GM19455 (cell line): Measurements from ENCODE around the gene BFSP2.

Experiments used
- ATAC-seq: cut with Tn5 transposase; IDR thresholded peaks from one replicate; pipeline ENCODE4 v1.9.1; 2021; ENCODE audit not compliant: unreplicated experiment

BFSP2 gene

DNA sequence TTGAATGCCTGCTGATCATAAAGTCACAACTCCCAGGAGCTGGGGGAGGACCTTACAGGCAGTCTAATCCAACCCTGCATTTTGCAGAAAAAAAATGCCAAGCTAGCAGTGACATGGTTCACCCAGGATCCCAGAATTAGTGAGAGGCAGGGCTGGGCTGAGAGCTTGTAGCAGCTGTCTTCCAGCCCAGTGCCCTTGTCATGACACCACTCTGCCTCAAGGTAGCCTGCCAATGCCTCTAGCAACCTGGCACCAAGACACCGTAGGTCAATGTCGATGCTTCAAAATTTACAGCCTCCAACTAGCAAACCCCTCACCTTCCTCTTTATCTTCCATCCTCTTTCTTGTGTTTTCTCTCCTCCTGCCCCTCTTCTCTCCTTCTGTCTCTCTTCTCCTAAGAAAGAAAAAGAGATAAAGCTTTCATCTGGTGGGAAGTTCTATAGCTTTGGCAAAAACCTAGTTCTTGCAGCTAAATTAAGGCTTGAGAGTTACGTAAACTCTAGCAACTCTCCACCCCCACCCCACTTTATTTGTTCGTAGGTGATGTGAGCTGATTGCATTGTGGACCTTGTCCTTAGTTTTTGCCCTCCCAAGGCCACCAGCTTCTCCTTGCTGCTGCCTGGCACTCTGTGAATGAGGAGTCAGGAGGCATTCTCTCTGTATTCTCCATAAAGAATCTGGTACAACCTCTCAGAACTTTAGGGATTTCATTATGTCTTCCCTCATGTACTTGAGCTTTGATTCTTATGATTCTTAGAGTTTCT lies 18.3 kb upstream of the BFSP2 start:
- ATAC-seq, result no peak

DNA sequence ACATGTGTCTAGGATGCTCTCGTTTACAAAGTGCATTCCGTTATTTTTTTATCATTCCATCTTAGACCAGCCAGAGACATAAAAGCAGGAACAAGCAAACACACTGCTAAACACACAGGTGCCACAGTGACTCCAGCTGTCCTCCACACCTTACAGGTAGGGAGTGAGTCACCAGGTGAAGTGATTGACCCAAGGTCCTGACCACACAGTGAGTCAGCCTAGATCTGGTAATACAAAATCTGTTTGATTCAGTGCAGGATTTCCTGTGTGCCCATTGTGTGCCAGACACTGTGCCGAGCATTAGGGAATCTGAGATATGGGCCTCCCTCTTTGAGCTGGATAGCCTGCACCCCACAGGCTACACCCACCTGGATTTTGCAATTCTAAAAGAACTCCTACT lies 16.7 kb upstream of the BFSP2 start:
- no peak for ATAC-seq

DNA sequence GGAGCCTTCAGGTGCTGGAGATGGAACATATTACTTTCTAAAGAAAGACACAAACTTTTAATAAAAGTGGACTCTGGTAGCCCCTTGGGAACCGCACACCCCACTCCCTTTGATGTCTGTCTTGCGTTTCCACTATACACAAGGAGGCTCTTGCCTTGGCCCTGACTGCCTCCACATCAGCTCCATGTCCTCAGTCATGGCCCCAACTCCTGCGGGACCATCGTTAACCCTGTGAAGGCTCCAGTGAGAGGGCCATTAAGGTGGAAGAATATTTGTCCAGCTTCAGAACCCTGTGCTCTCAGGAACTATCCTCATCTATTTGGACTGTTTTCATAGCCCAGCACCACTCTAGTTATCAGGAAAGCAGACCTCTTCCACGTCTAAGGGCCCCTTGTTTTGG lies 16.1 kb upstream of the BFSP2 start:
- ATAC-seq, result no peak

DNA sequence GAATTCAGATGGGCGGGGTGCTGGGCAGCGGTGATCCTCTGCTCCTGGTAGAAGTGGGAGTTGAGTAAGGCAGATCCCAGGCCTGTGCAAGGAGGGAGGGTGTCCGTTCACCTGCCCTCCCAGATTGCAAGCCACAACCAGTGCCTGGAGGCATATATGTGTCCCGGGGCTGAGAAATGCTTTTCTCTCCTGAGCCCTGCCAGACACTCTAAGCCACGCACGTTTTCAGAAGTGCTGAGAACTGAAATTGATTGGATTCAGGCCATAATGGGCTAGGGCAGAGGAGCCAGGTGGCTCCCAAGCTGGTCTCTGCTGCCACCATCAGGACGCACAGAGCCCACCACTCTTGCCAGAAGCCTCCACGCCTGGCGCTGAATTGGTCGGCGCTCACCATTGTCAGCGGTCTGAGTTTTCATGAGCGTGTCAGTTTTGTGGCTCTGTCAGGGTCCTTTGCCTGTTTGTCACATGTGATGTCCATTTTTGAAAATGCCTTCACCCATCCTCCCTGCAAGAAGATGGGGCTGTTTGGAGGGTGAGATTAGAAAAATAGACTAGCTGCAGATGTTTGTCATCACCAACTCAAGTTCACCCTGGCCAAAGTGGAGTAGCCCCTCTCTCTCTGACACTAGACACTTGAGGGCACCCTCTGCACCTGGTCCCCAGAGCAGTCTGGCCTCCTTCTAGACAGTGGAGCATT lies 15.4 kb upstream of the BFSP2 start:
- no peak for ATAC-seq

DNA sequence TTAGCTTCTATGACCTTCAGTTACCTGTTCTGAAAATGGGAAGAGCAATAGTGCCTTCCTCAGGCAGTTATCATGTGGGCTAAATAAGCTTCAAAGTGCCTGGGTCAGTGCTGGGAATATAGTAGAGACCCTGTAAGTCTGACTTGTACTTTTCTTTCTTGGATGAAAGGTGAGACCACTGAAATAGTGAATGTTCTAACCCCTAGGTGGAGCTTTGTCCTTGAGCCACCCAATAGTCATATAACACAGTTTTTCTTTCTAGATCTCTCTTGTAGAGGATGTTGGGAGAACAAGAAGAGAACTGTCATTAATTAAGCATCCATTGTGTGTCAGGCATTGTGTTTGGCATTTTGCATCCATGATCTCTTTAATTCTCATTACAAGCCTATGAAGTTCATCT lies 13.0 kb upstream of the BFSP2 start:
- ATAC-seq, result no peak

DNA sequence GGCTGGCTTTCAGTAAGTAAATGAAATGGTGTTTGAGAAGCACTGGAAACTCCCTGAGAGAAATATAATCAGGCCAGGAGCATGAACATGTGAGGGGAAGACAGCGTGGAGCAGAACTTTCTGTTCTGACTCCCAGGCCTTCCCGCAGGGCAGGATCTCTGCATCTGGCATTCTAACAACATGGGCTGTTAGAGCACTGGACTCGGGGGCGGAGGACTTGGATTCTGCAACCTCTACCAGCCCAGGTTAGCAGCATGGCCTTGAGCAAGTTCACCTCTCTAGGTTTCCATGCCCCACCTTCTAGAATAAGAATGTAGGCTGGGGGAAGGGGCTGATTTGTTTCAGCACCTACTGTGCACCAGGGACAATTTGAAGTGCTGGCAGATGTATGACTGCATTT lies 12.5 kb upstream of the BFSP2 start:
- ATAC-seq, result no peak

DNA sequence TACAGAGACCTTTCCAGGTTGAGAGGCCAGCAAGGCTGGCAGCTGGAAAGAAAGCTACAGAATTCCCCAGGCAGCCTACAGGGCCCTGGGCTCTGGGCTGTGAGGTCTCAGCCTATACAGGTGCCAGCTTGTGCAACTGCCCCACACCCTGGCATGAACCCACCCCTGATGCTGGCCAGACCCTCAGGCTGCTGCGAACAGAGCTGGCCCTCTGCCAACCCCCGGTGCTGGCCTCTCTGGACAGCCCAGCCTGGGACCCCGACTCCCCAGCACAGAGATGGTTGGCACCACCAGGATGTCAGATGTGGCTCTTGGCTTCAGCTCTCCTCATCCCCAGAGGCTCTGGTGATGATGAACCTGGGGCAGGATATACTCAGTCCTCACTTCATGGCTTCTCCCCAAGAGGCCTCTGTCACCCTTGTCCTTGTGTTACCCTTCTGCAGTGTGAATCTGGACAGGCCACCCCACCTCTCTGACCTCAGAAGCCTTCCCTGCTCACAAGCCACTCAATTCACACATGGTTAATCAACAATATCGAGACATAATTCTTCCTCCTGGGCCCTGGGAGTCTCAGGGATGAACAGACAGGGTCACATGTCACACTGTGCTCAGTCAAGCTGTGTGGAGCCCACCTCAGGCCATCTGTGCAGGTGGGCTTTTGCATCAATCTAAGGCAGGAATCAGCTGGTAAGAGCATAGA lies 11.0 kb upstream of the BFSP2 start:
- ATAC-seq, result no peak

DNA sequence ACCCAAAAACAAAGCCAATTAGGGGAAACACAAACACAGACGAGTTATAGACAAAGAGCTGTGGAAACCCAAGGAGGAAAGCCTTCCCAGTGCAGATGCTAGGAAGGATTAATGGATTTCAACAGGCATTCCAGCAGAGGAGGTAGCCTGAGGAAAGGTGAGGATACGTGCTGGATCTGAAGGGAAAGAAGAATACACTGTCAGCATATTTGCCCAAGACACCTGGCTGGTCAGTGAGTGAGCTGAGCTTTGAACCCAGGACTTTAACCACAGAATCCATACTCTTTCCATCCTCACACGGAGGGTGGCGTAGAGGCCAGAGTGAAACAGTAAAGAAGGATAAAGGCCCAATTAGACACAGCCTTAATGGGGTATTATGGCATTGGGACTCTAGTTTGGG lies 9.1 kb upstream of the BFSP2 start:
- no peak for ATAC-seq

DNA sequence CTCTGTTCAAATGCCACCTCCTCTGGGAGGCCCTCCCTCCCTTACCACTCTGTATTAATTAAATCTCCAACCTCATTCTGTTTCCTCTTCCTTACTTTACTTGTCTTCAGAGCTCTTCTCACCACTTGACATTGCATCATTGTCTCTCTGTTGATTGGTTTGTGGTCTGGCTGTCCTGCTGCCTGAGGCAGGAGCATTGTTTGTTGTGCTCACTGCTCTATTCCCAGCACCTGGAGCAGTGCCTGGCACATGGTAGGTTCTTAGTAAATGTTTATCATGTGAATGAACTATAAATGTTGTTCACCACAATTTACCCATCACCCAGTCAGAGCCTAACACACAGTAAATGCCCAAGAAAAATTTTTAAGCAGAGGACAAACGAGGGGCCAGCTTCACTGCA lies 6.7 kb upstream of the BFSP2 start:
- no peak for ATAC-seq

DNA sequence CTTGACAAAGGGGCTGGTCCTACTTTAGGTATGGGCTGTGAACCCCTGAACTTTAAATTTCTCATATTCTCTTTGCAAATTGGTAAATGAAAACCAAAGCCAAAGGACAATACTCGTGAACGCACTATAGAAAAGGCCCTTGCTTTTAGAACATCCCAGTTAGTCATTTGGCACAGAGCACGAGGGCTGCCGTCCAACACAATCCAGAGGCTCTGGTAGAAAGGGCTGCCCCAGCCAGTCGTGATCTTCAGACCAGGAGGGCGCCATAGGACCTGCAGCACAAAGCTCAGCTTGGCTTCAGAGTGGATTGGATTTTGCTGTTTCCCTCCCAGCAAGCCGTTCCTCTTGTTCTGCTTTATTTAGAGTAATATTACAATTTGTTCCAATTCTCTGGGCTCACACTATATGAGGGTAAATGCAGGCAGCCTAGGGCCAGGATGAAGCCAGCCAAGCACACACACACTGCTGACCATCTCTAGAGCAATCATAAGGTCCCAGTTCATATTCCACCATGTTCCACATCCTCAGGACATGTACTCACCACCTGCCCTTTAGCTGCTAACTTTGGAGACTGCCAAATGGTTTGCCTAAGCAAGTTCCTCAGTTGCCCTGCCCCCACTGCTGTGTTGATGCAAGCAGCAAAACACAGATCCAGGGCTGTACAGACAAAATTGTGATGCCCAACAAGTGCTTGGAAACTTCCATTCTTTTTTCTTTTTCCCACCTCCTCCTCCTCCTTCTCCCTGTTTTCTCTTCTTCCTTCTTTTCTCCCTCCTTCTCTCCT lies 6.0 kb upstream of the BFSP2 start:
- no peak for ATAC-seq

DNA sequence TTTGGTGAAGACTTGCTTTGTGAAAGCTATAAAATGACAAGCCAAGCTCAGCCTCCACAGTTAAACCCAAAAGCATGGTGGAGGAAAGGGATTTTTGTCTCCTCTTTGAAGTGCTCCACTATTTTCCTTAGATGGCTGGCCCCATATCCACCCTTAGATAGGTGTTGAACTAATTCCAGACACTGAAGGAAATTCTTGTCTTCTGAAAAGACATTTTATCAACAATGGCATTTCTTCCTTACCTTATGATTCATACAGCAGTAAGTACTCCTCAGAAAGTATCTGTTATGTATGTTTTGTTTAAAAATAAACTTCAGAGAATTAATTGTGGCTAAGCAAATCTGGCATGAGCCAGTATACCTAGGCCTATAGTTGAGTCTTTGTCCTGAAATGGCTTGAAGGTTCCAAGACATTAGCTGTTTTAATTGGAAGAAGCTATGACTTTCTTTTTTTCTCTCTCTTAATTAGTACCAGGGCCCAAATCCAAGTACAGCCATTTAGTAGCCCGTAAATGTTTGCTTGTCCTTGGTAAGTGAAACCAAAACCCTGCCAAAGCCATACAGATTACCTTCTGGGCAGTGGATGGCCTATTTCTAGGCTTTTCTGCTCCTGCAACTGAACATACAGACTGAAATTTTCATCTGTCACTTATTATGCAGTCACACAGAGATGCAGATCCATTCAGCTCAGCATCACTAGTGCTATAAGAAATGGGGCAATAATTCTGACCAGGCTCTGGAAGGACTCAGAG lies 5.1 kb upstream of the BFSP2 start:
- no peak for ATAC-seq

DNA sequence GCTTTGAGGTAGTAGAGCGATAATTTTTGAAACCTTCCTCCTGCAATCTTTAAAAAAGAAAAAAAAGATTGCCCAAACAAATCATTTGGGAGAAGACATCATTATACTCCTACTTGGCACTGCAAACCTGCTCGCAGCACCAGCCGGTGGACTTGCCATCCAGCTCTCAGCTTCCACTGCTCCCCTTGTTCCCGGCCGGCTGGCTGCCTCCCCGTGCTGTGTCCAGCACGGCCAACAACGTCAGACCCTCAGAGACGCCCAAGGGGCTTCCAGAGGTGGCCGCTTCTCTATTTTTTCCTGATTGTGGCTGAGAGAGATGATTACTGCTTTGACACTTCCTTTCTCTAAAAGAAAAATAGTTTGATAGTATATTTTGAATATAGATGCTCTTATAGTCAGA lies 3.0 kb upstream of the BFSP2 start:
- no peak for ATAC-seq

DNA sequence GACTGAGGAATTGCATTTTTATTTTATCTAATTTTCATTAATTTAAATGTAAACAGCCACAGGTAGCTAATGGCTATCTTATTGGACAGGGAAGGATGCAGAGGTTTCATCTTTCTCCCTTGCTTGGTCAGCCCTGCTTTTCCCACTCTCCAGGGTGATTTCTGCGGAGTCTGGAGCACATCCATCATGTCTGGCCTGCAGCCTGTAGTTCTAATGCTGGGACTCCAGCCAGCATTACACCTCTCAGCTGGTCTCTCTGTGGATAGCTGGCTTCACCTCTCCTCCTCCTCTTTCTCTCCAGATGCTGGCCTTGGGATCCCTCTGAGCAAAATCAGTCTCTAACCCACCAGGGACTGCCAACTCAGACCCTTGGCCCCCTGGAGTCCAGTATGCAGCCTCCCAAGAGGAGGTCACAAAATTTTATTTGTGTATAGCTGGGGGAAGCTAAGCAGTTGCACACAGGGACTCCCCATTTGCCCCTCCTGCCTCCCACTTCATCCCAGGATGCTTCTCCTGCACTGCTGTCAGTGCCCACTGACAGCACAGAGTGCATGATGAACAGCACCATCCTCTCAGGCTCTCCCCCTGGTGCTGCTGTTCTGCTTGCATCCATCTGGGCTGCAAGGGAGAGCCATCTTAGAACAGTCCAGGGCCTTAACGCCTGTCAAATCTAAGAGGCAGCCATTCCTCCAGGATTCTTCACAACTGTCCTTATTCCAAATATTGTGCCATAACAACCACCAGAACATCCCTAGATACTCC lies 1.7 kb downstream of the BFSP2 start:
- ATAC-seq, result no peak

DNA sequence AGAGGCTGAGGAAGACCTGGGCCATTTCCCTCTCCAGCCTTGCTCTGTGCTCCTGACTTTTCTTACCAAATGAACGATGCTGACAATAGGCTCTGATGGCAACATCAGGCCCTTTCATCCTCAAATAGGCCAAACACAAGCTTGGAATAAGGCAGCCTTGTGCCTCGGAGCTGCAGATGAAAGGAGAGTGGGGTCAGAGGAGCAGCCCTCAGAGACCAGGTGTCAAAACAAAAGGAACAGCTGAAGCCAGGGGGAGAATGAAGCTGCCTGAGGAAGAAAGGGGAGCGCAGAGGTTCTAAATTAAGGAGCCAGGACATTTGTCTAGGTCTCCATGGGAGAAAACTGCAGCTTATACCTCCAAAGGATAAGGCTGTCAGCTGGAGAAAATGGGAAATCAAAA lies 5.1 kb downstream of the BFSP2 start:
- no peak for ATAC-seq

DNA sequence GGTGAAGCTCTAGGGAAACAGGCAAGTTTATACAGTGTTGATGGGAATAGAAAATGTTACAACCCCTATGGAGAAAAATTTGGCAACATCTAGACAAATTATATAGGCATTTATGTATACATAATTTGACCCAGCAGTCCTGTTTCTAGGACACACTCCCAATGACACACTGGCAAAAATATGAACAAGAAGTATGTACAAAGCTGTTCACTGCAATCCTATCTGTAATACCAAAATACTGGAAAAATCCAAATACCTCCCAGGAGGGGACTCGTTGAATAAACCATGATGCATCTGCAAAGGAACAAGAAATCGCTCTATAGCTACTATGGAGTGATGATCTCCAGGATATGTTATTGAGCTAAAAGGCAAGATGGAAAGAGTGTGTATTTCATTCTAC lies 8.5 kb downstream of the BFSP2 start:
- ATAC-seq, result no peak

DNA sequence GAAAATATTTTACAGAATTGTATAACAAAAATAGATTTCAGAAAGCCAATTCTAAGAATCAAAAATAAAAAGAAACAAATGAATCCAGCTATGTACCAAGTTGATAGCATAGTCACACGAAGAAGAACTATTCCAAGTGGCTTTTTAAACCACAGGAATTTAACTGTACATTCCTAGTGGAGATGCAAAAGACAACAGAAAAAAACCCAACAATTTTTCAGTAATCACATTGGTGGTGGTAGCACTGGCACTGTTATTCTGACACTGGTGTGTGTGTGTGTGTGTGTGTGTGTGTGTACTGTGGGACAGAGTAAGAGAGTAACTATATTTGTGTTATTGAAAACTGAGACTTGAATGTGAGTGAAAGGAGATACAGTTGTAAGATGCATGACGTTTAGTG lies 9.1 kb downstream of the BFSP2 start:
- no peak for ATAC-seq

DNA sequence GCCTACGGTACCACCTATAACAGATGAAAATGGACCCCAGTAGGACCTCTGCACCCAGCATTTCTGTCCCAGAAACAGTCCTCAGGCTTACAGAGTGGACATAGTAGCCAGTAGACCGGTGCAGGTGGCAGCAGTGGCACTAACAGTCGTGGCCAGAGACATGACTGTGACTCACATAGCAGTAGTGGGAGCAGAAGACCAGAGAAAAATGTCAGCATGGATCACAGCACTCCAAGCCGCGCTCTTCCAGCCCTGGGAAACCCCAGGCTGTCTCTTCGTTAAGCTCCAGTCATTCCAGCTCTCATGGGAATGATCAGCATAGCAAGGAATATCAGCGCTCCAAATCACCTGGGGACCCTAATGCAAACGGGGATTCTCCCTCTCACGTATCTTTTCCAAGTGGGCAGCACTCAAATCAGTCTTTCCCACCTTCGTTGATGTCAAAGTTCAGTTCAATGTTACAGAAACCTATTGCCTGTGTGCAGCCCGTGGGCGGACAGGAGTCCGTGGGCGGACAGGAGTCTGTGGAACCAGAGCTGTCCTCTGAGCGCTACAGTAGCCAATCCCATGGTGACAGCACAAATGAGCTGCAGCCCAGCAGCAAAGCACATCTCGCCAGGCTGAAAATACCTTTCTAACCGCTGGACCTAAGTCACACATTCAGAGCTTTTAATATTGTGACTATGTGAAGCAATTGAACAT lies 10.5 kb downstream of the BFSP2 start:
- ATAC-seq, result no peak

DNA sequence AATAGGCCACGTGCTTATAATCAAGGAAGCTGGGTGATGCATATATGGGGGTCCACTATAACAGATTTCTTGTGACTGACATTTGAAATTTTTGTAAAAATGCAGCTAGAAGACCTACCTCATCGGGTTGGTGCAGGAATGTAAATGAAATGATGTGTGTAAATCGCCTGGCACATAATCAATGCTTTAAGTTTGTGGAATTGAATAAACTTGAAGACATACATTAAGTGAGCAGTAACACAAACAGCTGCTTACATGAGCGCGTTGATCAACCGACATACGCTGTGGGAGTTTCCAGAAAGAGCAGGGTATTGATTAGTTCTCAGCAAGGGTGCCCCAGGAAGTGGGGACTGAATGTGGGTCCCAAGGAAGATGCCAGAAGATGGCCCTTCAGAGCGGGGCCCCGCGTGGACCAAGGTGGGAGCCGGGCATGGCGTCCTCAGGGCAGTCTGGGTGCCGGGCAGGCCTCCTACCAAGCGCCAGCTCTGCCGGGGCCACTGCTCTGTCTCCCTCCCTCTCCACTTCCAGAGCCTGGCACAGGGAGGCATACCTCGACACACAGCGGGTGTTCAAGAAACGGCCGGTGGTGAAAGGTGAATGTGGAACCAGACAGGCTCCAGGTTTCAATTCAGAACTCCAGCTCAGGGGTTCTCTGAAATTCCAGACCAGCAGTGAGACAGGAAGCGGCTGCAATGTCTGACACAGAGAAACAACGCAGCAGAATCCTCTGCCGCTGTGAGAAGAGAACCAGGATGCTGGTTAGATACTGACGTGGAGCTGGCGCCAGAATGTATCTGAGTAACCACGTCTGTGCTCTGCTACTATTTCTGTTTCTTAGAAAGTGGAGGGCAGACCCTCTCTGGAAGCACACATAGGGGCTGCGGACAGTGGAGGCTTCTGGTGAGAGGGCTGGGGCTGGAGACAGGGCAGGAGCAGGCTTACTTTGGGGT lies 12.6 kb downstream of the BFSP2 start:
- no peak for ATAC-seq
